Gastroesophageal sphincter (tissue), 4 donors: ENCODE data around the gene PPARA. TPM values are rescaled to one million over a fixed set of nuclear protein-coding genes. Genes with fewer than 3 reads are reported as not detected.
"Not testable (repeated sequence)": the region's sequence is repeated elsewhere in the genome, so short reads cannot be mapped to it uniquely, and the experiment has no call there.

Source experiments
- ATAC-seq: fragments of 150-250 bp; one replicate; pipeline ENCODE4 v1.9.1; 2016; ENCODE audit warnings: mild to moderate bottlenecking, moderate library complexity
- H3K27ac ChIP-seq, 4 donors: fragments of 200-600 bp; sonication (generic) in 3 of 4; 1 replicate in 3 of 4; 2 replicates in 1 of 4; pipeline ENCODE4 v1.5.1; 2016 to 2019
- H3K27me3 ChIP-seq: fragments of 200-600 bp; sonication (generic); one replicate; pipeline ENCODE4 v1.5.1; 2019
- H3K36me3 ChIP-seq, 2 donors: fragments of 200-600 bp; sonication (generic); one replicate each; pipeline ENCODE4 v1.5.1; 2019; ENCODE audit warnings: control low read depth in 1 of 2
- H3K4me1 ChIP-seq, 3 donors: fragments of 200-600 bp; sonication (generic); 1 replicate in 2 of 3; 2 replicates in 1 of 3; pipeline ENCODE4 v1.5.1; 2016 to 2019; ENCODE audit warnings: control low read depth in 2 of 3
- H3K4me3 ChIP-seq, 2 donors: fragments of 200-600 bp; sonication (generic); one replicate each; pipeline ENCODE4 v1.5.1; 2019; ENCODE audit warnings: mild to moderate bottlenecking in 1 of 2, moderate library complexity in 1 of 2
- H3K9me3 ChIP-seq, 3 donors: fragments of 200-600 bp; sonication (generic); one replicate each; pipeline ENCODE4 v1.5.1; 2017 to 2019; ENCODE audit warnings: control low read depth in 2 of 3
- EP300 ChIP-seq: sonication (generic); formaldehyde crosslinking; IDR thresholded peaks from one replicate; pipeline ENCODE4 v1.6.1; 2017; ENCODE audit warnings: antibody characterized with exemption, mild to moderate bottlenecking
- POLR2A ChIP-seq, 2 donors: fragments of 450-650 bp; IDR thresholded peaks; one replicate each; pipeline ENCODE4 v1.6.1; 2017; ENCODE audit warnings: antibody characterized with exemption in 2 of 2, mild to moderate bottlenecking in 2 of 2, moderate library complexity in 1 of 2
- POLR2AphosphoS5 ChIP-seq: sonication (generic); formaldehyde crosslinking; IDR thresholded peaks from one replicate; pipeline ENCODE4 v1.6.1; 2017; ENCODE audit warnings: antibody characterized with exemption
- WGBS, 2 donors: methylation state at CpG; one replicate each; pipeline ENCODE4 v1.1.5; 2018; ENCODE audit warnings: low coverage in 1 of 2; 5-methylcytosine and 5-hydroxymethylcytosine counted together
- total RNA-seq, 4 donors: library from RNA; depleted of rRNA; stranded (reverse); fragments of >200 nt; gene quantifications; one replicate each; pipeline ENCODE4 v1.1.0, GENCODE V29; 2016
- TF ChIP-seq, protein P1 (sequence below), 4 experiments: fragments of 200-600 bp in 2 of 4; fragments of 450-650 bp in 2 of 4; sonication (generic) in 1 of 4; IDR thresholded peaks; one replicate each; pipeline ENCODE4 v1.5.1; 2017 to 2019; ENCODE audit warnings: antibody characterized with exemption in 4 of 4, mild to moderate bottlenecking in 2 of 4, moderate library complexity in 2 of 4

Gene PPARA
- total RNA-seq, 4 donors from 2014 or later, result 19.5 to 28.5 (median 26.9) TPM

DNA sequence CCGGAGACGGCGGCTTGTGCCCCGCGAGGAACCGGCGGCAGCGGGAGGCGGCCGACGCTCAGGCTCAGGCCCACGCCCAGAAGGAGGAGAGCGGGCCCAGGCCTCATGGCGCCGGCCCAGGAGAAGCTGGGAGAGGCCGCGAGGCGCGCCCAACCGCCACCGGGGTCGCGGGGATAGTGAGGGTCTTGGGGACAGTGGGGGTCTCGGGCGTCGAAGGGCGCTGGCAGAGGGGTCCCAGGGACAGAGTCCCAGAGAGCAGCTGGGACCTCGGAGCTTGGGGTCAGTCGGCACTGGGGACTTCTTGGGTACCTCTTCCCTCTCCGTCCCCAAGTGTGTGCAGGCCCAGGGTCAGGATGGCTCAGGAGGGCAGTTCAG, 112.9 kb downstream of the PPARA start, which contains the start of gene PKDREJ:
Gene PKDREJ, minus strand, starts transcription at position 128 of the 375 bp plus-strand sequence. Its CDS starts 21 bp downstream, at position 107.
- H3K4me1 ChIP-seq, result peaks cover 0 to 25% (median 0%) of the 10 kb centered on the region in 3 donors
- H3K9me3 ChIP-seq, result no peaks in the 10 kb centered on the region
- no CpG with 5 or more reads among the region's 30 CpGs for WGBS, 2 donors
- TF ChIP-seq POLR2AphosphoS5 (no peak), POLR2A (IDR thresholded peaks at IDR 0.05) (no peak), EP300 (no peak)
- TF ChIP-seq, protein P1, sequence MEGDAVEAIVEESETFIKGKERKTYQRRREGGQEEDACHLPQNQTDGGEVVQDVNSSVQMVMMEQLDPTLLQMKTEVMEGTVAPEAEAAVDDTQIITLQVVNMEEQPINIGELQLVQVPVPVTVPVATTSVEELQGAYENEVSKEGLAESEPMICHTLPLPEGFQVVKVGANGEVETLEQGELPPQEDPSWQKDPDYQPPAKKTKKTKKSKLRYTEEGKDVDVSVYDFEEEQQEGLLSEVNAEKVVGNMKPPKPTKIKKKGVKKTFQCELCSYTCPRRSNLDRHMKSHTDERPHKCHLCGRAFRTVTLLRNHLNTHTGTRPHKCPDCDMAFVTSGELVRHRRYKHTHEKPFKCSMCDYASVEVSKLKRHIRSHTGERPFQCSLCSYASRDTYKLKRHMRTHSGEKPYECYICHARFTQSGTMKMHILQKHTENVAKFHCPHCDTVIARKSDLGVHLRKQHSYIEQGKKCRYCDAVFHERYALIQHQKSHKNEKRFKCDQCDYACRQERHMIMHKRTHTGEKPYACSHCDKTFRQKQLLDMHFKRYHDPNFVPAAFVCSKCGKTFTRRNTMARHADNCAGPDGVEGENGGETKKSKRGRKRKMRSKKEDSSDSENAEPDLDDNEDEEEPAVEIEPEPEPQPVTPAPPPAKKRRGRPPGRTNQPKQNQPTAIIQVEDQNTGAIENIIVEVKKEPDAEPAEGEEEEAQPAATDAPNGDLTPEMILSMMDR (IDR thresholded peaks at IDR 0.05), result no peak
- H3K27ac ChIP-seq, result peak within 1 kb of the TSS in 1 of 4 donors; percentile 53
- no peaks in the 10 kb centered on the region for H3K27me3 ChIP-seq
- H3K4me3 ChIP-seq, result peak within 1 kb of the TSS; percentile 20 to 55
- H3K36me3 ChIP-seq, result no peaks in the 10 kb centered on the region
- no peak for ATAC-seq

DNA sequence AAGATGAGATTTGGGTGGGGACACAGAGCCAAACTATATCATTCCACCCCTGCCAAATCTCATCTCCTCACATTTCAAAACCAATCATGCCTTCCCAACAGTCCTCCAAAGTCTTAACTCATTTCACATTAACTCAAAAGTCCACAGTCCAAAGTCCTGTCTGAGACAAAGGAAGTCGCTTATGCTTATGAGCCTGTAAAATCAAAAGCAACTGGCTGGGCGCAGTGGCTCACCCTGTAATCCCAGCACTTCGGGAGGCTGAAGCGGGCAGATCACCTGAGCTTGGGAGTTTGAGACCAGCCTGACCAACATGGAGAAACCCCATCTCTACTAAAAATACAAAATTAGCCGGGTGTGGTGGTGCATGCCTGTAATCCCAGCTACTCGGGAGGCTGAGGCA, 114.2 kb downstream of the PPARA start:
- H3K9me3 ChIP-seq, H3K36me3 ChIP-seq, ATAC-seq, H3K27me3 ChIP-seq, H3K27ac ChIP-seq, H3K4me3 ChIP-seq: not testable (repeated sequence)
- 72 to 100% methylated on average over 1 to 2 of the region's 6 CpGs for WGBS, 2 donors
- H3K4me1 ChIP-seq, result peaks cover 0 to 39% (median 7%) of the 10 kb centered on the region in 3 donors

DNA sequence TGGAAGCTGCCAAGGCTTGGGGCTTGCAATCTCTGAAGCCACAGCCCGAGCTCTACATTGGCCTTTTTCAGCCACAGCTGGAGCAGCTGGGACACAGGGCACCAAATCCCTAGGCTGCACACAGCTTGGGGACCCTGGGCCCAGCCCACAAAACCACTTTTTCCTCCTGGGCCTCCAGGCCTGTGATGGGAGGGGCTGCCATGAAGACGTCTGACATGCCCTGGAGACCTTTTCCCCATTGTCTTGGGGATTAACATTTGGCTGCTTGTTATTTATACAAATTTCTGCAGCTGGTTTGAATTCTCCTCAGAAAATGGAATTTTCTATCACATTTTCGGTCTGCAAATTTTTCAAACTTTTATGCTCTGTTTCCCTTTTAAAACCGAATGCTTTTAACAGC, 115.3 kb downstream of the PPARA start:
- H3K4me3 ChIP-seq, H3K27ac ChIP-seq, ATAC-seq, H3K27me3 ChIP-seq, H3K36me3 ChIP-seq, H3K9me3 ChIP-seq: not testable (repeated sequence)
- 69 to 97% methylated on average over 3 to 4 of the region's 4 CpGs for WGBS, 2 donors
- peaks cover 0 to 48% (median 7%) of the 10 kb centered on the region in 3 donors for H3K4me1 ChIP-seq

DNA sequence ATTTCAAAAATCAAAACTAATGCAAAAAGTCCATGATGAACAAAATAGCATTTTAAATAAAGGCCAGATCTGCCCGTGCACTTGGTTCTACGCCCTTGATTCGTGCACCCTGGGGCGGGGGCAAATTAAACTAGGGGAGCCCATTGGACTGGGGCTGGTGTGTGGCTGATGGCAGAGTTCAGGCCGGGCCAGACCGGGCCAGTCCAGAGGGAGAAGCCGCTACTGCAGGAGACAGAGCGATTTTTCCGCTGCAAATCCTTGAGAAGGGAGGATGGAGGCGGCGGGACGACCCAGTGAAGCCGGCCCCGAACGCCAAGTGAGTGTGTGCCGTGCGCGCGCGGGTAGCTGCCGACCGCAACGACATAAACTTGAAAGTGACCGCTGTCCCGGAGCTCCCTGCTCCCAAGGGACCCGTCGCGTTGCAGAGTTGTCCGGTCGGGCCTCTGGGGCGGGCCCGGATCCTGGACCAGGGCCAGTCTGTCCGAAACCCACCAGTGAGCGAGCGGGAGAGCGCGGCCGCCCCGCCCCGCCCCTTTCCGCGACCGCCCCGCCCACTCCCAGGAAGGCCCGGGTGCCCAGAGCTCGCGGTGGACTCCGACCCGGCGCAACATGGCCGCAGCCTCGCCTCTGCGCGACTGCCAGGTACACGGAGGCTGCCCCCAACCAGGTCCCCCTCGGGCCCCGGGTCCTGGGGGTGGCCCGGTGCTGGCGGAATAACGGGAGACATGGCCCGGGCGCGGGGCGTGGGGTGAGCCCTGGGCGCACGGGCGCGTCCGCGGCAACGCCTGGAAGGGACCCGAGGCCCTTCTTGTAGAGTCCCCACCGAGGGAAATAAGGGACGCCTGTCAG, 117.3 kb downstream of the PPARA start, which contains the start of gene TTC38:
Gene TTC38, plus strand, starts transcription at position 578 of the 849 bp plus-strand sequence. Its CDS starts 32 bp downstream, at position 610.
- peak; percentile 98 for ATAC-seq
- WGBS, 2 donors, result 0% methylated on average over 4 to 13 of the region's 74 CpGs
- TF ChIP-seq EP300 (no peak), POLR2A (IDR thresholded peaks at IDR 0.05) (peak; percentile 32 to 54), POLR2AphosphoS5 (peak; percentile 71)
- TF ChIP-seq, protein P1 (IDR thresholded peaks at IDR 0.05), result peak in 1 of 4 experiments; percentile 37

DNA sequence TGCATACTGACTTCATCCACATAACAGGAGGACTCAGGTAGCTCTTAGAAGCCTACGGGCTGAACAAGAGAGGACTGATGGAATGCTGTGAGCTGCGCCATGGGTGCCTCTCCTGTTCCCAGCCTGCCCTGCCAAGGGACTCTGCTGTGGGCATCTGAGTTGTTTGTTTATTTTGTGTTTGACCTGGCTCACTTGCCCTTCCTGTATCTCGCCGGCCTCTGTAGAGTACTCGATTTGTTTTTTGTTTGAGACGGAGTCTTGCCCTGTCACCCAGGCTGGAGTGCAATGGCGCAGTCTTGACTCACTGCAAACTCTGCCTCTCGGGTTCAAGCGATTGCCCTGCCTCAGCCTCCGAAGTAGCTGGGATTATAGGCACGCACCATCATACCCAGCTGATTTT, 119.2 kb downstream of the PPARA start:
- no peaks in the 10 kb centered on the region for H3K9me3 ChIP-seq
- H3K27me3 ChIP-seq, result no peaks in the 10 kb centered on the region
- H3K4me3 ChIP-seq, result no peak overlapping the region
- peak overlapping the region in 3 of 4 donors; percentile 22 to 89 (median 86) for H3K27ac ChIP-seq
- 74 to 76% methylated on average over 3 to 8 of the region's 11 CpGs for WGBS, 2 donors
- ATAC-seq, result no peak
- TF ChIP-seq EP300 (no peak), POLR2A (IDR thresholded peaks at IDR 0.05) (no peak), POLR2AphosphoS5 (no peak)
- TF ChIP-seq, protein P1 (IDR thresholded peaks at IDR 0.05), result no peak
- H3K36me3 ChIP-seq, result peaks cover 0 to 49% of the 10 kb centered on the region in 2 donors
- peaks cover 0 to 36% (median 7%) of the 10 kb centered on the region in 3 donors for H3K4me1 ChIP-seq

More for the DNA sequence above, 117.3 kb downstream of the PPARA start, which contains the start of gene TTC38:
- peak within 1 kb of the TSS; percentile 67 to 89 (median 88) for H3K27ac ChIP-seq
- peak within 1 kb of the TSS; percentile 69 to 90 for H3K4me3 ChIP-seq
- no peaks in the 10 kb centered on the region for H3K27me3 ChIP-seq
- H3K9me3 ChIP-seq, result no peaks in the 10 kb centered on the region
- H3K36me3 ChIP-seq, result peaks cover 0 to 30% of the 10 kb centered on the region in 2 donors
- H3K4me1 ChIP-seq, result peaks cover 0 to 44% (median 7%) of the 10 kb centered on the region in 3 donors
